ENCODE results near the gene SDSL. TPM values are rescaled to one million over a fixed set of nuclear protein-coding genes. Genes with fewer than 3 reads are reported as not detected.

Gene SDSL
- total RNA-seq, 2 experiments from 2014 or later = not detected

DNA sequence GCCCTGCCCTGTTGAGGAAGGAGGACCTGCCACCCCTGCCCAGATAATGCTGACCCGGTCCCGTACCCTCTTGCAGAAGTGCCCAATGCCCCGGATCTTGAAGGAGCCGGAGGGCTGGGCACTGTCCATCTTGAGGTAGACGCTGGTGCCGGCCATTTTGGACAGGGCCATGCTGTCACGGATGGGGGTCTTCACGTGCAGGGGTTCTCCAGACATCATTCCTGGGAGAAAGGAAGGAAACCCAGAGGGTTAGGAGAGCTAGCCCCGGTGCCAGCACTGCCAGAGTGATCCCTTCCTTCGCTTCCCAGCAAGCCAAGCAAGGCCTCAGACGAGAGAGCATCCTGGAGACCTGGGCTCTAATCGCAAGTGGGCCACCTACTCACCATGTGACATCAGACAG lies 22.7 kb upstream of the SDSL start:
- Mint-ChIP-seq H3K9me3 (no peaks in the 10 kb centered on the region), H3K36me3 (ENCODE audit: low read depth) (no peaks in the 10 kb centered on the region), H3K4me1 (ENCODE audit: low read depth) (no peaks in the 10 kb centered on the region), H3K27ac (no peak overlapping the region), H3K27me3 (ENCODE audit: low read depth) (peaks cover 6% of the 10 kb centered on the region), H3K4me3 (no peak overlapping the region)
- intact Hi-C loops (cut with micrococcal nuclease) = no loop called here
- no peak for DNase-seq
- CTCF ChIA-PET = no interaction called here

- Mint-ChIP-seq H3K27ac (no peak overlapping the region), H3K36me3 (ENCODE audit: low read depth) (no peaks in the 10 kb centered on the region), H3K9me3 (no peaks in the 10 kb centered on the region), H3K27me3 (ENCODE audit: low read depth) (peaks cover 6% of the 10 kb centered on the region), H3K4me1 (ENCODE audit: low read depth) (no peaks in the 10 kb centered on the region), H3K4me3 (no peak overlapping the region)
- no peak for DNase-seq
- intact Hi-C loops (cut with micrococcal nuclease) = no loop called here
- CTCF ChIA-PET = no interaction called here
Observed at GRCh38 chr12:113400362-113400761, 21.8 kb upstream of the SDSL start.

- no peak for DNase-seq
- Mint-ChIP-seq H3K4me3 (no peak overlapping the region), H3K4me1 (ENCODE audit: low read depth) (no peaks in the 10 kb centered on the region), H3K9me3 (no peaks in the 10 kb centered on the region), H3K27me3 (ENCODE audit: low read depth) (peaks cover 6% of the 10 kb centered on the region), H3K36me3 (ENCODE audit: low read depth) (no peaks in the 10 kb centered on the region), H3K27ac (no peak overlapping the region)
- intact Hi-C loops (cut with micrococcal nuclease) = no loop called here
- CTCF ChIA-PET = interaction anchor here (0.6 kb wide), 1 partner anchor 12 kb away, joined by 4 read pairs; no protein-coding TSS in a partner anchor
Observed at GRCh38 chr12:113401066-113402000, 20.8 kb upstream of the SDSL start.

GRCh38 chr12:113402586-113403260 lies 19.5 kb upstream of the SDSL start:
- no peak for DNase-seq
- no peak overlapping the region for H3K27ac Mint-ChIP-seq
- no peaks in the 10 kb centered on the region for H3K36me3 Mint-ChIP-seq (ENCODE audit: low read depth)
- intact Hi-C loops (cut with micrococcal nuclease) = no loop called here
- H3K27me3 Mint-ChIP-seq (ENCODE audit: low read depth) = peaks cover 6% of the 10 kb centered on the region
- no peaks in the 10 kb centered on the region for H3K4me1 Mint-ChIP-seq (ENCODE audit: low read depth)
- H3K9me3 Mint-ChIP-seq = no peaks in the 10 kb centered on the region
- CTCF ChIA-PET = interaction anchor here (0.6 to 1.6 kb wide), 2 partner anchors 22 to 23 kb away, joined by 3 to 7 read pairs; no protein-coding TSS in a partner anchor
- H3K4me3 Mint-ChIP-seq = no peak overlapping the region

DNA sequence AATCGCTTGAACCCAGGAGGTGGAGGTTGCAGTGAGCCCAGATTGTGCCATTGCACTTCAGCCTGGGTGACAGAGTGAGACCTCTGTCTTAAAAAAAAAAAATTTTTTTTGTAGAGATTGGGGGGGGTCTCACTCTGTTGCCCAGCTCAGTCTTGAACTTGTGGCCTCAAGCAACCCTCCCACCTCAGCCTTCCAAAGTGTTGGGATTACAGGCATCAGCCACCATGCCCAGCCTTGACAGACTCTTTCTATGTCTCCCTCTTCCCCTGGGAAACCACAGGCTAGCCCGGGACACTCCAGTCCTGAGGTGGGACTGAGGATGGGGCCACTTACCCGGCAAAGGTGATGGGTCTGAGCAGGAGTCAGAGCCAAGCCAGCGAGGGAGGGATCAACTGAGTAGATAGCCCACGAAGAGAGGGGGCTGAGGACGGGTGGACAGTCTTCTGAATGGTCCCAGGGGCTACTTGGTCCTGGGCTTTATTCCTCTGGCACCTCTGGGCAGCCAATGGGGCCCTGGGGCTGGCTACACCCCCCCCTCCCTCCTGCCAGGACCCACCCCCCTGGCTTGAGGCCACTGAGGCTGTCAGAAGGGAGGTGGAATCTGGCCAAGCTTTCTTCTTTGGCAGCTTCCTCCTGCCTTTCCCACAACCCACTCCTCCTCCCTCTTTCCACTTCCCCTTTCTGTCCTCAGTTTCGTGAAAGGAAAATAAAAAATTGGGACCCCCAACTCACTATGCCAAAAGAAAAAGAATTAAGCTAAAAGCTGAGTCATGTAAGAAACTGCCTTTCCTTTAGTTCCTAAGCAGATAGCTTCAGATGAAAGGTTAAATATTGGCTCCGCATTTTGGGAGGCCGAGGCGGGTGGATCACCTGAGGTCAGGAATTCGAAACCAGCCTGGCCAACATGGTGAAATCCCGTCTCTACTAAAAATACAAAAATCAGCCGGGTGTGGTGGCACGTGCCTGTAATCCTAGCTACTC lies 18.5 kb upstream of the SDSL start, which contains the start of gene SDS:
TSS of gene SDS (minus strand) at position 453 of the 981 bp plus-strand sequence. CDS start 4,179 bp downstream, outside the sequence.
- H3K27me3 Mint-ChIP-seq (ENCODE audit: low read depth) = peaks cover 6% of the 10 kb centered on the region

DNA sequence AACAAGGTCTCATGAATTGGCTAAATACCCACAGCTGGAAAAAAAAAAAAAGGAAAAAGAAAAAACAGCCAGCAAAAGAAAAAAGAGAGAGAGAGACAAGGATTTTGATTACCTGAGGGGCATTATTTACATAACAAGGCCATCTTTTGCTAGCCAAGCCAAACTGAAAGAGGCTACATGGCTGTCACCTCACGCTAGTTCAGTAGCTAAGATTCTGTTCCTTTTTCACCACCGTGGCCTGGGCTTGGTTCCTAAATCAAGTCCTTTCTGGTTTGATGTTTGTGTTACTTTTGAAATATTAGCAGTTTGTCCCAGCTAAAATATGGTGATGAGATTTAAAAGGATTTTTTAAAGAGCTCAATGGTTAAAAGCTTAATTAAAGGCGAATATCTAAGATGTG lies 16.5 kb upstream of the SDSL start:
- Mint-ChIP-seq H3K9me3 (no peaks in the 10 kb centered on the region), H3K27ac (no peak overlapping the region), H3K4me3 (no peak overlapping the region), H3K27me3 (ENCODE audit: low read depth) (peaks cover 6% of the 10 kb centered on the region), H3K36me3 (ENCODE audit: low read depth) (no peaks in the 10 kb centered on the region), H3K4me1 (ENCODE audit: low read depth) (no peaks in the 10 kb centered on the region)
- no peak for DNase-seq
- CTCF ChIA-PET = interaction anchor here (0.6 to 1.4 kb wide), 3 partner anchors 20 to 374 kb away, joined by 3 to 8 read pairs (median 5); no protein-coding TSS in a partner anchor
- intact Hi-C loops (cut with micrococcal nuclease) = no loop called here

More for the DNA sequence above, 18.5 kb upstream of the SDSL start, which contains the start of gene SDS:
- Mint-ChIP-seq H3K4me3 (no peak within 1 kb of the TSS), H3K9me3 (no peaks in the 10 kb centered on the region), H3K4me1 (ENCODE audit: low read depth) (no peaks in the 10 kb centered on the region), H3K36me3 (ENCODE audit: low read depth) (no peaks in the 10 kb centered on the region), H3K27ac (no peak within 1 kb of the TSS)
- no peak for DNase-seq
- CTCF ChIA-PET = interaction anchor here (0.6 to 1.6 kb wide), 2 partner anchors 21 to 332 kb away, joined by 3 to 7 read pairs; no protein-coding TSS in a partner anchor
- intact Hi-C loops (cut with micrococcal nuclease) = no loop called here

GRCh38 chr12:113407931-113408600 lies 14.1 kb upstream of the SDSL start:
- CTCF ChIA-PET = interaction anchor here (2.4 kb wide), 1 partner anchor 17 kb away, joined by 12 read pairs; no protein-coding TSS in a partner anchor
- no peak overlapping the region for H3K4me3 Mint-ChIP-seq
- H3K4me1 Mint-ChIP-seq (ENCODE audit: low read depth) = no peaks in the 10 kb centered on the region
- no peak overlapping the region for H3K27ac Mint-ChIP-seq
- intact Hi-C loops (cut with micrococcal nuclease) = no loop called here
- peaks cover 2% of the 10 kb centered on the region for H3K27me3 Mint-ChIP-seq (ENCODE audit: low read depth)
- H3K36me3 Mint-ChIP-seq (ENCODE audit: low read depth) = no peaks in the 10 kb centered on the region
- H3K9me3 Mint-ChIP-seq = no peaks in the 10 kb centered on the region
- no peak for DNase-seq

- H3K4me3 Mint-ChIP-seq = no peak overlapping the region
- no peak for DNase-seq
- no peaks in the 10 kb centered on the region for H3K9me3 Mint-ChIP-seq
- H3K27ac Mint-ChIP-seq = no peak overlapping the region
- H3K4me1 Mint-ChIP-seq (ENCODE audit: low read depth) = no peaks in the 10 kb centered on the region
- CTCF ChIA-PET = interaction anchor here (2.4 kb wide), 1 partner anchor 16 kb away, joined by 12 read pairs; no protein-coding TSS in a partner anchor
- intact Hi-C loops (cut with micrococcal nuclease) = no loop called here
- peaks cover 2% of the 10 kb centered on the region for H3K27me3 Mint-ChIP-seq (ENCODE audit: low read depth)
- no peaks in the 10 kb centered on the region for H3K36me3 Mint-ChIP-seq (ENCODE audit: low read depth)
Observed at GRCh38 chr12:113408756-113409298, 13.4 kb upstream of the SDSL start.

GRCh38 chr12:113409462-113410124 lies 12.6 kb upstream of the SDSL start:
- no peaks in the 10 kb centered on the region for H3K36me3 Mint-ChIP-seq (ENCODE audit: low read depth)
- no peaks in the 10 kb centered on the region for H3K4me1 Mint-ChIP-seq (ENCODE audit: low read depth)
- no peaks in the 10 kb centered on the region for H3K9me3 Mint-ChIP-seq
- no peak overlapping the region for H3K4me3 Mint-ChIP-seq
- no peak for DNase-seq
- no peaks in the 10 kb centered on the region for H3K27me3 Mint-ChIP-seq (ENCODE audit: low read depth)
- H3K27ac Mint-ChIP-seq = no peak overlapping the region
- intact Hi-C loops (cut with micrococcal nuclease) = no loop called here
- CTCF ChIA-PET = interaction anchor here (0.6 to 2.4 kb wide), 2 partner anchors 16 to 30 kb away, joined by 5 to 12 read pairs; no protein-coding TSS in a partner anchor

DNA sequence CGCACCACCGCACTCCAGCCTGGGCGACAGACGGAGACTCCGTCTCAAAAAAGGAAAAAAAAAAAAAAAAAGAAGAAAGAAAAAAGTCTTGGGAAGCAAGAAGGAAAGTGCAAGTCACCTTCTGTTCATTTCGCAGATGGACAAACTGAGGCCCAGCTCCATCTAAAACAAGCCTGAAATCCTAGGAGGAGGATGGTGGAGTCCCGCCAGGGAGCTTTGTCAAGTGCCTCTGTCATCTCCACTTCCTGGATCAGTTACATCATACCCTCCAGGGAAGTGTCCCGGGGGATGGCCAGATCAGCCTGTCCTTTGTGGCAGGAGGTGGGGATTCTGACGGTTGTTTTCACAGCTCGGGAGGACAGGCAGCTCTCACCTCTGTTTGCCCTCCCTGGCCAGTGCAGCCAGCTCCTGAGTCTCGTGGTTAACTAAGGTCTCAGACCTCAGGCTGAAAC lies 8.7 kb upstream of the SDSL start:
- intact Hi-C loops (cut with micrococcal nuclease) = no loop called here

More for the DNA sequence above, 8.7 kb upstream of the SDSL start:
- CTCF ChIA-PET = interaction anchor here (0.7 to 1.3 kb wide), 2 partner anchors 12 kb away, joined by 3 to 4 read pairs; no protein-coding TSS in a partner anchor
- no peak for DNase-seq
- Mint-ChIP-seq H3K4me3 (no peak overlapping the region), H3K27me3 (ENCODE audit: low read depth) (no peaks in the 10 kb centered on the region), H3K27ac (no peak overlapping the region), H3K36me3 (ENCODE audit: low read depth) (no peaks in the 10 kb centered on the region), H3K9me3 (no peaks in the 10 kb centered on the region), H3K4me1 (ENCODE audit: low read depth) (no peaks in the 10 kb centered on the region)

Measured in activated naive CD4-positive, alpha-beta T cell treated with anti-CD3 and anti-CD28 coated beads for 36 hours (primary cell).